ENCODE results near the gene CMC2. TPM values are rescaled to one million over a fixed set of nuclear protein-coding genes. Genes with fewer than 3 reads are reported as not detected.

CMC2 gene
- total RNA-seq, 1 experiment from 2014 or later: 64.2 TPM

DNA sequence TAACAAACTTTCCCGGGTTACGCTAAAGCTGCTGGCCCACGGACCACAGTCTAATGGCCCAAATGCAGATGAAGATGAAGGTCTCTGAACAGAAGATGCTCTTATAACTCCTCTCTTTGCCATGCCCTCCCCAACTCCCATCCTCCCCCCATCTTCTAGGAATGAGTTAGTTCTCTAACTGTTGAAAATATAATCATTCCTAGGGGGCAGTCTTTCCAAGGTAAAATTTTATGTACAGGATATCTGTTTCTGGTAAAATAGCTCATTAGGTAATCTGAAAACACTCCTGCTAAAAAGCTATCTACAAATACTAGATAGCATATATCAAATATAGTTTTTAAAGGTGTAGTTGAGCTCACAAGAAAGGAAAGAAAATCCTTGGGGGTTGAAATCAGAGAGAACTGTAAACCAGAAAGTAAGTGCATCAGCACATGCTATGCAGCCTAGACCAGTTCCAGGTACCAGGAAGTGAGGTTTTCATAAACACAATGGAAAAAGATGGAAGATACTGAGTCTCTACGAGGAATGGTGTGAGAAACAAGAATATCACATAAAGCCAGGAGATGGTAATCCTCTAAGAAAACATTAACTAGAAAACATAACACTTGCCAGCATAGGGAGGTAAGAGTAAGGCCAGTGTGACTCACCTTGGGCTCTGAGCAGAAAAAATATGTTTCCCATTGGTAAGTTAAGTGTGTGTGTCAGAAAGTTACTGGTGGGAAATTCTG, 38.1 kb downstream of the CMC2 start:
- no peak overlapping the region for H2BK5ac ChIP-seq (ENCODE audit: insufficient read length, low read length)
- H3K14ac ChIP-seq (ENCODE audit: insufficient read depth, low read length): no peak overlapping the region
- H3K27ac Mint-ChIP-seq: no peak overlapping the region; a peak in 1 of 7 replicates
- no peaks in the 10 kb centered on the region for H3K27me3 Mint-ChIP-seq (ENCODE audit: low read depth)
- no peak overlapping the region for H3K18ac ChIP-seq (ENCODE audit: insufficient read length, low read depth, low read length)
- H3K56ac ChIP-seq (ENCODE audit: insufficient read length, low read depth, low read length): no peak overlapping the region
- no peak overlapping the region for H2BK15ac ChIP-seq (ENCODE audit: low read depth, low read length)
- no peak overlapping the region for H2BK120ac ChIP-seq (ENCODE audit: low read depth, low read length, poor library complexity, severe bottlenecking)
- no peak for DNase-seq
- no peak overlapping the region for H4K5ac ChIP-seq (ENCODE audit: insufficient read length, low read depth, low read length)
- whole genome bisulfite sequencing (ENCODE audit: extremely low coverage, insufficient read length, low lambda C conversion rate): no CpG with 5 or more reads among the region's 4 CpGs
- no peaks in the 10 kb centered on the region for H3K79me2 ChIP-seq (ENCODE audit: insufficient read depth, low read length)
- H3T11ph ChIP-seq (ENCODE audit: low read length): no peak overlapping the region
- no peaks in the 10 kb centered on the region for H3K9me3 Mint-ChIP-seq
- H3K4me3 Mint-ChIP-seq: no peak overlapping the region
- H3K4ac ChIP-seq (ENCODE audit: low read depth, low read length): no peak overlapping the region
- H3K23me2 ChIP-seq (ENCODE audit: insufficient read length, low read depth, low read length, poor library complexity, severe bottlenecking): no peaks in the 10 kb centered on the region
- H3K36me3 Mint-ChIP-seq (ENCODE audit: insufficient read depth in 1 of 3, low read depth in 3 of 3): peaks cover 0 to 3% (median 2%) of the 10 kb centered on the region in 3 experiments; a peak in 2 of 7 replicates
- no peak overlapping the region for H4K91ac ChIP-seq (ENCODE audit: insufficient read length, low read depth, low read length)
- H2BK20ac ChIP-seq (ENCODE audit: low read depth, low read length, poor library complexity, severe bottlenecking): no peak overlapping the region
- H4K8ac ChIP-seq (replicated peaks; ENCODE audit: insufficient read length, low read depth, low read length): no peak overlapping the region
- H3K4me1 ChIP-seq (ENCODE audit: insufficient read depth, low read length): no peaks in the 10 kb centered on the region
- H3K9ac ChIP-seq (ENCODE audit: extremely low read depth, insufficient read length, low read length): no peak overlapping the region
- no peaks in the 10 kb centered on the region for H3K4me1 Mint-ChIP-seq
- H3K79me1 ChIP-seq (ENCODE audit: insufficient read depth, low read depth, low read length, poor library complexity, severe bottlenecking): no peaks in the 10 kb centered on the region
- H4K20me1 ChIP-seq (ENCODE audit: control insufficient read depth, insufficient read depth, insufficient read length): peaks cover 2% of the 10 kb centered on the region
- TF ChIP-seq, protein P1, sequence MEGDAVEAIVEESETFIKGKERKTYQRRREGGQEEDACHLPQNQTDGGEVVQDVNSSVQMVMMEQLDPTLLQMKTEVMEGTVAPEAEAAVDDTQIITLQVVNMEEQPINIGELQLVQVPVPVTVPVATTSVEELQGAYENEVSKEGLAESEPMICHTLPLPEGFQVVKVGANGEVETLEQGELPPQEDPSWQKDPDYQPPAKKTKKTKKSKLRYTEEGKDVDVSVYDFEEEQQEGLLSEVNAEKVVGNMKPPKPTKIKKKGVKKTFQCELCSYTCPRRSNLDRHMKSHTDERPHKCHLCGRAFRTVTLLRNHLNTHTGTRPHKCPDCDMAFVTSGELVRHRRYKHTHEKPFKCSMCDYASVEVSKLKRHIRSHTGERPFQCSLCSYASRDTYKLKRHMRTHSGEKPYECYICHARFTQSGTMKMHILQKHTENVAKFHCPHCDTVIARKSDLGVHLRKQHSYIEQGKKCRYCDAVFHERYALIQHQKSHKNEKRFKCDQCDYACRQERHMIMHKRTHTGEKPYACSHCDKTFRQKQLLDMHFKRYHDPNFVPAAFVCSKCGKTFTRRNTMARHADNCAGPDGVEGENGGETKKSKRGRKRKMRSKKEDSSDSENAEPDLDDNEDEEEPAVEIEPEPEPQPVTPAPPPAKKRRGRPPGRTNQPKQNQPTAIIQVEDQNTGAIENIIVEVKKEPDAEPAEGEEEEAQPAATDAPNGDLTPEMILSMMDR (conservative IDR thresholded peaks at IDR 0.05): no peak
- H2AK5ac ChIP-seq (ENCODE audit: insufficient read length, low read length): no peak overlapping the region
- H3K9me3 ChIP-seq (ENCODE audit: control insufficient read depth, low read depth, low read length): no peaks in the 10 kb centered on the region
- no peak overlapping the region for H2BK12ac ChIP-seq (ENCODE audit: insufficient read length, low read depth, low read length)
- no peak overlapping the region for H3K23ac ChIP-seq (ENCODE audit: insufficient read length, low read depth, low read length)
- no peak overlapping the region for H3K27ac ChIP-seq (ENCODE audit: insufficient read length, low read depth, low read length)
- H3K4me2 ChIP-seq (ENCODE audit: insufficient read depth, insufficient read length, low read length): no peak overlapping the region
- no peaks in the 10 kb centered on the region for H3K27me3 ChIP-seq (ENCODE audit: insufficient read depth, low read length)
- H2AFZ ChIP-seq (ENCODE audit: low read length): no peak overlapping the region
